Glutamatergic neuron (in vitro differentiated cells): ENCODE measurements around the gene GP2. TPM values are rescaled to one million over a fixed set of nuclear protein-coding genes. Genes with fewer than 3 reads are reported as not detected.

Experiments used
- DNase-seq: peaks from one replicate; pipeline ENCODE4 v3.0.0; 2022
- H3K27ac Mint-ChIP-seq: one replicate; pipeline ENCODE4 v1.8.0; 2020; ENCODE audit warnings: mild to moderate bottlenecking, mixed read lengths, inconsistent platforms; ENCODE audit not compliant: unreplicated experiment
- H3K27me3 Mint-ChIP-seq: one replicate; pipeline ENCODE4 v1.8.0; 2020; ENCODE audit warnings: mild to moderate bottlenecking, moderate library complexity, mixed read lengths, inconsistent platforms; ENCODE audit not compliant: unreplicated experiment
- H3K36me3 Mint-ChIP-seq: one replicate; pipeline ENCODE4 v1.8.0; 2020; ENCODE audit warnings: mild to moderate bottlenecking, mixed read lengths, inconsistent platforms; ENCODE audit not compliant: unreplicated experiment
- H3K4me1 Mint-ChIP-seq: one replicate; pipeline ENCODE4 v1.8.0; 2020; ENCODE audit warnings: mild to moderate bottlenecking, low read depth, mixed read lengths, inconsistent platforms; ENCODE audit not compliant: unreplicated experiment
- H3K4me3 Mint-ChIP-seq: one replicate; pipeline ENCODE4 v1.8.0; 2020; ENCODE audit warnings: mild to moderate bottlenecking, mixed read lengths, inconsistent platforms; ENCODE audit not compliant: unreplicated experiment
- H3K9me3 Mint-ChIP-seq: one replicate; pipeline ENCODE4 v1.8.0; 2020; ENCODE audit warnings: mild to moderate bottlenecking, moderate library complexity, mixed read lengths, inconsistent platforms; ENCODE audit not compliant: unreplicated experiment
- total RNA-seq: library from RNA; stranded (reverse); fragmentation: NEBNext Ultra II Directional; extraction: Animal tissue kit (Norgen Biotek cat#: 25700); gene quantifications from one replicate; pipeline ENCODE4 v1.2.1, GENCODE V29; 2021; ENCODE audit not compliant: unreplicated experiment
- TF ChIP-seq, protein P1 (sequence below): fragments of 200-600 bp; sonication (generic); IDR thresholded peaks from one replicate; pipeline ENCODE4 v1.5.0; 2021; ENCODE audit not compliant: partially characterized antibody, unreplicated experiment

The GP2 gene
- total RNA-seq, 1 donor from 2014 or later: not detected

DNA sequence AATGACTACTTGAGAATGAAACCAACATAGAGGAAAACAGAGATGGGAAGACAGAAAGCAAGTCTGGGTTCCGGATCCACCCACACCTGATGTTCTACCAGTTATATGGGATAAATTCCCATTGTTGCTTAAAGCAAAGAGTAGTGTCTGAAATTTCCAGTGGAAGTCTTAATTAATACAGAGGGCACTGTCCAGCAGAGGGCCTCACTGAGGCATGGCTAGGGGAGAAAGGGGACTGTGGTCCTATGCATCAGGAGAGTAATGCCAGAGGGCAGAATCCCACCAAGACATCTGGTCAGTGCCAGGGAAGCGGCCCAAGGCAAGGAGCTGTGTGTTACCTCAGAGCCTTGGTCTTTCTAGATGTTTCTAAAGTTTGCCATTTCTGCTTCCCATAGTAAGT, 32.7 kb upstream of the GP2 start:
- peak; percentile 44 for DNase-seq
- TF ChIP-seq, protein P1, sequence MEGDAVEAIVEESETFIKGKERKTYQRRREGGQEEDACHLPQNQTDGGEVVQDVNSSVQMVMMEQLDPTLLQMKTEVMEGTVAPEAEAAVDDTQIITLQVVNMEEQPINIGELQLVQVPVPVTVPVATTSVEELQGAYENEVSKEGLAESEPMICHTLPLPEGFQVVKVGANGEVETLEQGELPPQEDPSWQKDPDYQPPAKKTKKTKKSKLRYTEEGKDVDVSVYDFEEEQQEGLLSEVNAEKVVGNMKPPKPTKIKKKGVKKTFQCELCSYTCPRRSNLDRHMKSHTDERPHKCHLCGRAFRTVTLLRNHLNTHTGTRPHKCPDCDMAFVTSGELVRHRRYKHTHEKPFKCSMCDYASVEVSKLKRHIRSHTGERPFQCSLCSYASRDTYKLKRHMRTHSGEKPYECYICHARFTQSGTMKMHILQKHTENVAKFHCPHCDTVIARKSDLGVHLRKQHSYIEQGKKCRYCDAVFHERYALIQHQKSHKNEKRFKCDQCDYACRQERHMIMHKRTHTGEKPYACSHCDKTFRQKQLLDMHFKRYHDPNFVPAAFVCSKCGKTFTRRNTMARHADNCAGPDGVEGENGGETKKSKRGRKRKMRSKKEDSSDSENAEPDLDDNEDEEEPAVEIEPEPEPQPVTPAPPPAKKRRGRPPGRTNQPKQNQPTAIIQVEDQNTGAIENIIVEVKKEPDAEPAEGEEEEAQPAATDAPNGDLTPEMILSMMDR: no peak
- Mint-ChIP-seq H3K27me3 (peaks cover 4% of the 10 kb centered on the region), H3K4me3 (no peak overlapping the region), H3K36me3 (peaks cover 4% of the 10 kb centered on the region), H3K9me3 (no peaks in the 10 kb centered on the region), H3K4me1 (no peaks in the 10 kb centered on the region), H3K27ac (no peak overlapping the region)

- no peak for DNase-seq
- Mint-ChIP-seq H3K9me3 (no peaks in the 10 kb centered on the region), H3K27ac (no peak overlapping the region), H3K27me3 (peaks cover 9% of the 10 kb centered on the region), H3K36me3 (peaks cover 4% of the 10 kb centered on the region), H3K4me1 (no peaks in the 10 kb centered on the region), H3K4me3 (no peak overlapping the region)
- TF ChIP-seq, protein P1: no peak
These were observed 27.9 kb upstream of the GP2 start for GRCh38 chr16:20355114-20355782.

- Mint-ChIP-seq H3K36me3 (peaks cover 4% of the 10 kb centered on the region), H3K27ac (no peak overlapping the region), H3K9me3 (no peaks in the 10 kb centered on the region), H3K4me3 (no peak overlapping the region), H3K27me3 (peaks cover 7% of the 10 kb centered on the region), H3K4me1 (no peaks in the 10 kb centered on the region)
- DNase-seq: no peak
- TF ChIP-seq, protein P1: no peak
These were observed 26.1 kb upstream of the GP2 start for GRCh38 chr16:20353379-20353778.

DNA sequence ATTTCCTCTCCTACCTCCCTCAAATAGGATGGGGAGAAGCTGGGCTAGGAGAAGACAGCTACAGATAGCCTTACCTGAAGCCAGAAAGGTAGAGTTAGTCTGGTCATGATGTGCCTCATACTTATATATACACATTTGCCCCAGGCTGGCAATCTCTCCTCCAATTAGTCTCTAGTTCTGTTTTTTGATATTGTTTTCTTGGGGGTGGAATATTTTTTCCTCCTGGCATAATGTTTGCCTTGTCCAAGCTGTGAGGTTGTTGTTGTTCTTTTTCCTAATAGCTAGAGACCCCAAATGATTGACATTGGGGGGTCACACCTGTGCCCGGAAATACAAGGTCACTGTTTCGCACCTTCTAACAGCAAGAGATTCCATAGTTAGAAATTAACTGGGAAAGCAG, 25.3 kb upstream of the GP2 start, which contains the start of gene UMOD:
Gene UMOD (minus strand): TSS at position 101 of the 400 bp plus-strand sequence. CDS start 1,978 bp downstream, outside the sequence.
- Mint-ChIP-seq H3K9me3 (peaks cover 2% of the 10 kb centered on the region), H3K27me3 (peaks cover 7% of the 10 kb centered on the region), H3K27ac (no peak within 1 kb of the TSS), H3K36me3 (peaks cover 4% of the 10 kb centered on the region), H3K4me3 (no peak within 1 kb of the TSS), H3K4me1 (no peaks in the 10 kb centered on the region)
- no peak for DNase-seq
- TF ChIP-seq, protein P1: no peak

DNA sequence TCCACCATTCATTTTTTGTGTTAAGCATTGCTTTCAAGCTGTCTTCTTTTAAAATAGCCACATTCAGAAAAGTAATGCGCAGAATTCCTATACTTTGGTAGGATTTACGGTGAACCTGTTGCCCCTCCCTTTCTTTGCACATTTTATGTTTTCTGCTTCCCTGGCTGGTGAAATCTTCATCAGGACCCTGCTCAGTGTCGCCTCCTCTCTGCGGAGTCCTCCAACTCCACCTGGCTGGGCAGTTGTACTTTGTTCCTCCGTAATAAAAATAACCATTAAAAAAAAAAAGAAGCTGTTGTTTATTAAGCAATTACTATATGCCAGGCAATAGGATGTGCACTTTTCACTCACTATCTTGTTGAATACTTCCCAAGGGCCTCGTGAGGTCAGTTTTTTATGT, 22.3 kb upstream of the GP2 start:
- TF ChIP-seq, protein P1: peak; percentile 28
- Mint-ChIP-seq H3K4me3 (no peak overlapping the region), H3K9me3 (peaks cover 2% of the 10 kb centered on the region), H3K27ac (no peak overlapping the region), H3K4me1 (peaks cover 3% of the 10 kb centered on the region), H3K27me3 (peaks cover 5% of the 10 kb centered on the region), H3K36me3 (no peaks in the 10 kb centered on the region)
- DNase-seq: no peak
